Left ventricle myocardium superior (tissue), 1 donor: ENCODE results near the gene DNM1L. TPM values are rescaled to one million over a fixed set of nuclear protein-coding genes. Genes with fewer than 3 reads are reported as not detected.

ENCODE experiments used
- ATAC-seq: fragments of 200-7000 bp; cut with Tn5 transposase; one replicate; pipeline ENCODE4 v1.9.1; 2020; ENCODE audit warnings: mild to moderate bottlenecking, moderate library complexity
- DNase-seq: peaks from one replicate; pipeline ENCODE4 v3.0.0-alpha.2; 2020
- intact Hi-C: fragments of 100-400 bp; cut with micrococcal nuclease; formaldehyde crosslinking; loops from one replicate; pipeline ENCODE4 v1.11.0; 2022
- long read RNA-seq: library from polyadenylated mRNA; unstranded; transcript quantifications from one replicate; pipeline ENCODE4 v2.0.0, GENCODE V29; 2021
- total RNA-seq: library from RNA; stranded (reverse); fragmentation: NEBNext Ultra II Directional; extraction: Animal tissue kit (Norgen Biotek cat#: 25700); gene quantifications from one replicate; pipeline ENCODE4 v1.2.1, GENCODE V29; 2021
- donor health status: DM: no; HTN: yes; CAD: no; lungs with severe emphysema.

Gene DNM1L
- 53.7 TPM for total RNA-seq
- long read RNA-seq, full-length matches to known transcripts: 66 of 78 reads
- long read RNA-seq, partial matches to known transcripts: 7 of 78 reads
- long read RNA-seq, other reads (novel, unspliced or antisense): 5 of 78 reads

DNA sequence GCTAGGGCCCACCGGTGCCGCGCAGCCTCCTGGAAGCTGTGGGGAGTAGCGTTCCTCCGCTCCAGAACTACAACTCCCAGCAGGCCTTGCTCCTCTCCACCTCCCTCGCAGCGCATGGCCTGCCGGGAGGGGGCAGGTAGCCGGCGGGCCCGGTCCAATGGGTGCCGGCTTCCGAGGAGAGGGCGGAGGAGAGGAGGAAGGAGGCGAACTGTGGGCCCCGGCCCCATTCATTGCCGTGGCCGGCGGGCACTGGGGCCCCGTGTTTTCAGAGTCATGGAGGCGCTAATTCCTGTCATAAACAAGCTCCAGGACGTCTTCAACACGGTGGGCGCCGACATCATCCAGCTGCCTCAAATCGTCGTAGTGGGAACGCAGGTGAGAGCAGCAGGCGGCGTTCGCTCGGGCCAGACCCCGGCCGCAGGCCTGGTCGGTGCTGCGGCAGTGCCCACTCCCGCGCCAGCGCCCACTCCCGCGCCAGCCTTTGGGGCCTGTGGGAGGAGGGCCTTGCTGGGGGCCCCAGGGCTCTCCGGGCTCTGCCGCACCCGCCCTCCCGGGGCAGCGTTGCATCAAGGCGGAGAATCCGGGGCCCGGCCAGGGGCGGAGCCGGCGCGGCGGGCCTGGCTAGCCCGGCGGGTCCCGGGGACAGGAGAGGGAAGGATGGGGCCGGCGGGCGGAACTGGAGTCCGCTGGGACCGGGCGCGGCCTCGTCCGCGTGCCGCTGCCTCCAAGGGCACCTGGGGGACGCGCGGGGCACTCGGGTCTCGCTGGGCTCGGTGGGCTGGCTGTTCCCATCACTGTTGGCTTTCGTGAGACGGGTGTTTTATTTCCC, at the start of gene DNM1L:
Gene DNM1L (plus strand): TSS at position 211 of the 829 bp plus-strand sequence. CDS start 63 bp downstream, at position 274.
- DNase-seq: peak; percentile 95
- ATAC-seq: peak; percentile 99
- intact Hi-C loops: no loop called here

DNA sequence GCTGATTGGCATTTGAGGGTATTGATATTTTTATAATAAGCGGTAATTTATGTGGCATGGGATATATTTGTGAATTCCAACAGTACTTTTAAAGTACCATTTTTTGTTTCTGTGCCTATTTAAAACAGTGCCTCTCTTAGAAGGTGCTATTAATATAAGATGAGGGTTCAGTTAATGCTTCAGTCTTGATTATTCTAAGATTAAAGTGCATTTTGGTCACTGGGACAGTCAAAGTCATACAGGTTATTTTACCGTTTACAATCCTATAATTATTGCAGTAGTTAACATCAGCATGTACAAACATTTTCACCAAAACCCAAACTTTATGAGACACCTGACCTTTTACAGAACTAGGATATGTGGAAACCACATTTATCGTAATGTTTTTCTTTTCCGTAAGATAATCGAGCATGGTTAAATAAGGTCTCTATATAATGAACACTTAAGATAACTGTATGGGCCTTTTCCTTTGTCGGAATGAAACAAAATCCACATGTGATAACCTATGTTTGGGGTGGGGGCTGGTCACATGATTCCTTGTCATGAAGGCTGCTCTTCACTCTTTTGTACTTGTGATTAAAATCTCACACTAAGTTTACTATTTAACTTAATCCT, 37.7 kb upstream of the DNM1L start:
- no peak for ATAC-seq
- intact Hi-C loops: no loop called here
- DNase-seq: no peak

DNA sequence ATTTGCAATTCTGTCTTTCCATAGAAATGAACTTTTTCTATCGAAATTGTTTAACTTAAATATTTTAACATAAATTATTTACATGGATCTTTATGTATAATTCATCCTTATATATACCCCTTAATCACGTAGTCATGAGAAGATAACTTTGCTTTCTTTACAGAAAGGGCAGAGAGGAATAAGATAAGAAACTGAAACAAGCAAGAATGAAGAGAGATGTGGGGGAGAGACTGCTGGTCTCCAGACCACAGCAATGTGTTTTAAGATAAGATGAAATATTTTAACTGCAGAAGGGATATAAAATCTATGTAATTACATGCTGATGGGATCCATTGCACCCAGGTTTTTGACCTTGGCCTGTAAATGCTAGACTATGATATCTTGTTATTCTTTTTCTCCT, 34.7 kb upstream of the DNM1L start:
- intact Hi-C loops: no loop called here
- ATAC-seq (no peak), DNase-seq (no peak)

DNA sequence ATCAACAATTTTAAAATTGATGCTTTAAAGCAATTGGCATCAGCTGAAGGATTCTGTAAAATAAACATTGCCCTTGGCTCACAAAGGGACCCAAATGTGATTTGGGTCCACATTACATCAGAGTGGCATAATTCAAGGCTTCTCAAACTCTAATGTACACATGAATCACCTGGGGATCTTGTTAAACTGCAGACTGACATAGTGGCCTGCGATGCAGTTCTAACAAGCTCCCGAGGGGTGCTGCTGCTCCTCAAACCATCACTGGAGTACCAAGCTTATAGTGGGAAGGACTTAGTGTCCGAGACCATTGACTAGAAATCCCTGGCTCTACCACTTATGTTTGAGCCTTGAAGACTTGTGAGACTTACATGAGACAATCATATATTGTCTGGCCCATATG, 31.8 kb upstream of the DNM1L start:
- intact Hi-C loops: no loop called here
- ATAC-seq: no peak
- DNase-seq: no peak

DNA sequence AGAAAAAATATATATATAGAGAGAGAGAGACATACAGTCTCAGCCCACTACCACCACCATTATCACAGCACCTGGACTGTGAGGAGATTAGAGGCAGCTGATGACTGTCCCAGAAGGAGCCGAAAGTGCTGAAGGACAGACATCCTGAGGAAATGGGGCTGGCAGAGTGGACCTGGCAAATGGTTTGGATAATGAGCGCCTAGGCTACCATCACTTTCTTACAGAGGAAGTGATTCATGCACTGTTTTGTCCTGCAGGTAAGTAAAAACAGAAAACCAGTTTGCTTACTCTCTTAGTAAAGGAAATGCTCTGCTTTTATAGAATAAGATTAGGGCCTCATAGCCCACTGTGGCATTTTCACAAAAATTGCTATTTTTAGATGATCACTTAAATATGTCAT, 28.6 kb upstream of the DNM1L start:
- no peak for ATAC-seq
- intact Hi-C loops: no loop called here
- no peak for DNase-seq

DNA sequence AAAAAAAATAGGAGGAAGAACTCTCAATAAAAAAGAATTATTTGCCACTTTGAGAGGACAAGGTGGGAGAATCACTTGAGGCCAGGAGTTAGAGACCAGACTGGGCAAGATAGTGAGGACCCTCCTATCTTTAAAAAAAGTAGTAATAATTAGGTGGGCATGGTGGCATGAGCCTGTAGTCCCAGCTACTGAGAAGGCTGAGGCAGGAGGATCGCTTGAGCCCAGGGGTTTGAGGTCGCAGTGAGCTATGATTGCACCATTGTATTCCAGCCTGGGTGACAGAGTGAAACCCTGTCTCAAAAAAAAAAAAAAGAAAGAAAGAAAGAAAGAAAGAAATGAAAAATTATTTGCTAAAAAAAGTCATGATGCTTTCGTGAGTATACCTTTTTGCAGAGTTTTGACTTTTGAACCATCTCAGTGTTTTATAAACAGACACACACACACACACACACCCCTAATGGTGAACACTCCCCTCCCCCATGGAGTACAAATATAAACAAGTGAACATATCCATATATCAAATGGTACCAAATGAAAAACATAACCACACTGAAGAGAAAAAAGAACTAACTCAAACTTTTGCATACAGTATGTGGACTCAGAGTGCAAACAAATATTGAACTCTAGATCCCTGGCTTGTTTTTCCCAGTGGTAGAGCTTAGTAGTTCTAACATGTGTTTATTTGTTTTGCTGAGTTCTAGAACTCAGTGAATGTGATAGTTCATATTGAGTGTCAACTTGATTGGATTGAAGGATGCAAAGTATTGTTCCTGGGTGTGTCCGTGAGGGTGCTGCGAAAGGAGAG, 27.7 kb upstream of the DNM1L start:
- intact Hi-C loops: no loop called here
- DNase-seq (no peak), ATAC-seq (no peak)

DNA sequence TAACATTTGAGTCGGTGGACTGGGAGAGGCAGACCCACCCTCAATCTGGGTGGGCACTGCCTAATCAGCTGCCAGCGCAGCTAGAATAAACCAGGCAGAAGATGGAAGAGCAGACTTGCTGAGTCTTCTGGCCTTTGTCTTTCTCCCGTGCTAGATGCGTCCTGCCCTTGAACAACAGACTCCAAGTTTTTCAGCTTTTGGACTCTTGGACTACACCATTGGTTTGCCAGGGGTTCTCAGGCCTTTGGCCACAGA, 27.2 kb upstream of the DNM1L start:
- ATAC-seq (no peak), DNase-seq (no peak)
- intact Hi-C loops: no loop called here

DNA sequence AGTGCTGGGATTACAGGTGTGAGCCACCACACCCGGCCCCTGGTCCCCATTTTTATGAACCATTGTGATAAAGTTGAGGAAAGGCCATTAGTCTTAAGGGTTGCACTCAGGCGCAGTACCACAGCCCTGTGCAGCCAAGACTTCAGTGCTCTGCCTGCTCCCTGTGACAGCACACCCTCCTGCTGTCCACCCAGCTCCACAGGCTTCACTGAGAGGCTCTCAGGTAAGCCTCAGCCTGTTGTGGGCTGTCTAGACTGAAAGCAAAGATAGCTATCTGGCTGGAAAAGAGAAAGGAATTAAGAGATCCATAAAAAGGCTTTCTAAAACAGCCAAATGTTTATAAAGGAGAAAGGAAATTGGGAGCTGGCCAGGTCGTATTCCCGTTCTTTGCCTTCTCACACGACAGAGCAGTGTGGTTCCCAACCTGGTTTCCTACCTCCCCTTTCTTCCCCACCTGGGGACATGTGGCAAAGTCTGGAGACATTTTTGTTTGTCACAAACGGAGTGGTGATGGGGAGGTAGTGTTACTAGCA, 19.1 kb upstream of the DNM1L start:
- DNase-seq (no peak), ATAC-seq (no peak)
- intact Hi-C loops: loop anchor here (5.0 kb wide), 1 partner anchor 298 kb away; no protein-coding TSS in a partner anchor

DNA sequence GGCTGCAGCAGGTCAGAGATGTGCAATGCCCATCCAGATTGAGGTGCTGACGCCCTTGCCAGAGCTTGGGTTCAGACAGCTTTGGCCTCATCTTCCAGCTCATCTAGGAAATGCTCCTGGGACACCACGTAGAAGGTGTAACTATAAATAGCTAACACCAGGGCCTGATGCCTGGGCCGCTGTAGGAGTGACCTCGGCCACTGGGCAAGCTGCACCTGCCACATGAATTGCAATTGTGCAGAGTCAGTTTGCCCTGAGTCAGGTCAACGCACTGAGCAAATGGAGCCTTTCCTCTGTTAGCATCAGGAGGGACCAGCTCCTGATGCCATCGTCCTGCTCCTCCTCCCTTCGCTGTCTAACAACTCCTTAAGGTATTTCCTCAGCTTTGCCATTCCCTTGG, 17.4 kb upstream of the DNM1L start:
- peak; percentile 50 for ATAC-seq
- intact Hi-C loops: no loop called here
- DNase-seq: peak; percentile 48

DNA sequence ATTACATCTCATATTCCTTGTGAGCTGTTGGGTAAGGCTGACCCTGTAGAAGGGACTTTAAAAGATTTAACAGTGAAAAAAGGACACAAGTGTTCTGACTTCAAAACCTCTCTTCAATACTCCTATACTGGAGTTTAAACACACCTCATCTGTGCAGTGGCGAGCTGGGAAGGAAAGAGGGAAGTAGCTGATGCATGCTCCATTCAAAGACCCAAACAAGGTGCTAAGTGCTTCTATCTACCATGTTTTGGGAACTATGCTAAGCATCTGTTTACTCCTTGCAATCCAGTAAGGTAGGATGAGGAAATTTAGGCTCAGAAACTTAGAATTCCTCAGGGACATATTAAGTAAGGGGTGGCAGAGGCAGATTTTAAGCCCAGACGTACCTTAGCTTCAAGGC, 16.4 kb upstream of the DNM1L start:
- ATAC-seq: no peak
- DNase-seq: no peak
- intact Hi-C loops: no loop called here

DNA sequence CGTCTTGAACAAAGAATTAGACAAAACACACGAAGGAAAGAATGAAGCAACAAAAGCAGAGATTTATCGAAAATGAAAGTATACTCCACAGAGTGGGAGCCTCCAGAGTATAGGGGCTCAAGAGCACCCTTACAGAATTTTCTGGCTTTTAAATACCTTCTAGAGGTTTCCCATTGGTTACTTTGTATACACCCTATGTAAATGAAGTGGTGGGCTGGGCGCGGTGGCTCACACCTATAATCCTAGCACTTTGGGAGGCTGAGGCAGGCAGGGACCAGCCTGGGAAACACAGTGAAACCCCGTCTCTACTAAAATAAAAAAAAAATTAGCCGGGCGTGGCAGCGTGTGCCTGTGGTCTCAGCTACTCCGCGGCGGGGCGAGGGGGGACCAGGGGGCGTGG, 13.1 kb upstream of the DNM1L start:
- DNase-seq: no peak
- intact Hi-C loops: no loop called here
- no peak for ATAC-seq

DNA sequence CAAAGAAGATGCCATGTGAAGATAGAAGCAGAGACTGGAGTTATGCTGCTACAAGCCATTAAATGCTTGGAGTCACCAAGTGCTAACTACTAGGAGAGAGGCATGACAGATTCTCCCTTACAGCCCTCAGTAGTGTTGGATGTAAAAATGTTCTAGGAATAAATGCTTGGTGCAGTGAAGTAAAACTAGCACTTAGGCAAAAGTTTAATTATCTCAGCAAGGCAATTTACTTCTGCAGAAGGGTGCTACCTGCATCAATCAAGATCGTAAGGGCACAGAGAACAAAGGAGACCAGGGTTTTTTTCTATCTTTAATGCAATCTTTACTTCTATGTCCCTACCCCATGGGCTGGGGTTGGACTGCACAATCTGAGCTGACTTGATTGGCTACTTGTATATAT, 9.5 kb upstream of the DNM1L start:
- no peak for ATAC-seq
- intact Hi-C loops: no loop called here
- no peak for DNase-seq

DNA sequence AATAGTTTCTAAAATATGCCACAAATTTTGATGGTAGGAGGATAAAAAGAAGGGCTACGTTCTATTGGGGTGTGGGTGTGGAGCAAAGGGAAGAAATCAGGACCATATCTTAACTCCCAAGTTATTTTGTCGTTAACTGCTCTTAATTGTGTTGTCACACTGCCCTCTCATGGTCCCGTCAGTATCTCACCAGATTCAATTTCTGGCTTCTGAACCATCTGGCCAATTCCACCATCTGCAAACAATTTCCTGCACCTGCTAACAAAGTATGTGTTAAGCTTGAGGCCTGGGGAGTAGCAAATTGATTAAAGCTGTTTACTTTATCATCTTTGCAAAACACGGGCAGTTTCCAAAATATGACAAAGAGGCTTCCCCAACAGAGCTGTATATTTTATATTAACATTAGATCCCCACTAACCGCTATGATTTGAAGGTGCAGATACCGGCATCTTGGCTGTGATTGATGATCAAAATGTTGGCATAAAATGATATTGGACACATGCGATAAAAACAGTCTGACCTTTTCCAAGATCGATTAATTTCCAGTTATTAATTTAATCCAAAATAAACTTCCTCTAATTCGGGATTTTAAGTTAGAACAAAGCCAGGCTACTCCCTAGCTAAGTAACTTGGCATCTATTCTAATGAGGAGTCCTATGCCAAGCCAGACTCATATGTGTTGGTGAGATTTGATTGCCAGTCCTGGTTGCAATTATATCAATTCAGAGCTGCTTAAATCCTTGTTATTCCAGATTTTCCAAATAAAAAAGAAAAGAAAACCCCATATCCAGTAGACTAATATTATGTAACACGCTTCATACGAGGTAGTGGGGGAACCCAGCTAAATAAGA, 6.9 kb upstream of the DNM1L start:
- DNase-seq (no peak), ATAC-seq (peak; percentile 90)
- intact Hi-C loops: loop anchor here (5.0 kb wide), 1 partner anchor 305 kb away; no protein-coding TSS in a partner anchor

DNA sequence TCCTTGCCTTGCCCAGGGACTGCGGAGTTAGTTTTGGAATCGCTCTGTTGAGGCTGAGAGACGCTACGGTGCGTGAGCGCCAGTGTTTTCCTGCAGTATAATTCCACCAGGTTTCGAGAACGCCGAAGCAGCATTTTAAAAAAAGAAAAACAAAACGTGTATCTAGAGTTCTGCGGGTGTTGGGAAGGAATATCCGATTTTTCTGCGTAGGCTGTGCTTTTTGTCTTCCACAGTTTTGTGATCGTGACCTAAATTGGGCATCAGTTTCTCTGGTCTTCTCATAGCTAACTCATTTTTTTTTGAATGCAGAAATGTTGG, 778 bp downstream of the DNM1L start:
- no peak for DNase-seq
- intact Hi-C loops: no loop called here
- no peak for ATAC-seq

DNA sequence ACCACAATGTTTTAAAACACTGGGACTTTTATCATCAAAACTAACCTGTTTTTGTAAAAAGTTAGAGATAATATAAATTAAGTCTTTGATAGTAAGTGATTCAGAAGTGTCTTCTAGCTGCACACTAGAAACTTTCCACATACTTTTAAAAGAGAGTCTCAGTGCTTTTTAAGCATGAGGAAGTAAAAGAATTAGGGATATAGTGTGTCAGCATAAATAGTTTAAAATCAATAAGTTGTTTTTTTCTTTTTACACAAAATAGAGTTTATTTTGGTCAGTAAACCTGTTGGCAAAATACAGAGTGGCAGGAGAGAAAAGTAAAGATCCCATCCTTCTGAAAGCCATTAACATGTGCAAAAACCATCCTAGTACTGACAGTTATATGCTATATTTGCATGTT, 1.7 kb downstream of the DNM1L start:
- ATAC-seq: no peak
- no peak for DNase-seq
- intact Hi-C loops: no loop called here

DNA sequence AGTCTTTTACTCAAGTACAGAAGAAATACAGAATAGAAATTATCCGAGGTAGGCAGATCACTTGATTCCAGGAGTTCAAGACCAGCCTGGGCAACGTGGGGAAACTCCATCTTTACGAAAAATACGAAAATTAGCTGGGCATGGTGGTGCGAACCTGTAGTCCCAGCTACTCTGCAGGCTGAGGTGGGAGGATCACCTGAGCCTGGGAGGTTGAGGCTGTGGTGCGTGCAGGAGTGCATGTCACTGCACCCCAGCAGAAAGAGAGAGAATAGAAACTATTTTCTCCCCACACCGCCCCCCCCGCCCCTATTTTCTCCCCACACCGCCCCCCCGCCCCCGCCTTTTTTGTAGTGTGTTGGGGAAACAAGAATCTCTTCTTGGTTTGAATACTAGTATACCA, 2.2 kb downstream of the DNM1L start:
- intact Hi-C loops: no loop called here
- no peak for ATAC-seq
- no peak for DNase-seq

DNA sequence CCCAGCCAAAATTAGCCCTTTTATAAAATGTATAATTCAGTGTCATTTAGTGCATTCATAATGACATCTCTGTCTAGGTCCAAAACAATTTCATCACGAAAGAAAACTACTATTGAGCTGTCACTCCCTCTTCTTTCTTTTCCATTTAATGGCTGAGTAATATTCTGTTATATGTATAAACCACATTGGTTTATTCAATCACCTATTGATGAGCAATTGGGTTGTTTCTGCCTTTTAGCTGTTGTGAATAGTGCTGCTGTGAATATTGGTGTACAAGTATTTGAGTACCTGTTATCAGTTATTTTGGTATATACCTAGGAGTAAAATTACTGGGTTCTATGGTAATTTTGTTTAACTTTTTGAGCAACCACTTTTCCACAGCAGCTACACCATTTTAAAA, 7.2 kb downstream of the DNM1L start:
- DNase-seq (no peak), ATAC-seq (no peak)
- intact Hi-C loops: no loop called here

DNA sequence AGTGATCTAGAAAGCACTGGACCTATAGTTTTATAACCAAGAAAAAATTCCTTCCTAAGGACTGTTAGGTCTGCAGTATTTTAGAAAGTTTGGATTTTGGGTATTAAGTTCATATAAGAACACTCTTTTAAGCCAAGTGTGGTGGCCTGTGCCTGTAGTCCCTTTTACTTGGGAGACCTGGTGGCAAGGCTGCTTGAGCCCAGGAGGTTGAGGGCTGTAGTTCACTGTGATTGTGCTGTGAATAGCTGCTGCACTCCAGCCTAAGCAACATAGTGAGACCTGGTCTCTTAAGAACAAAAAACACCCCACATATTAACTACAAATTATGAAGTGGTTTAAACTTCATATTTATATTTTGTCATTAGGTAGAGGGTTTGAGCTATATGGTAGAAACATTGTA, 9.7 kb downstream of the DNM1L start:
- intact Hi-C loops: no loop called here
- DNase-seq: no peak
- ATAC-seq: no peak

DNA sequence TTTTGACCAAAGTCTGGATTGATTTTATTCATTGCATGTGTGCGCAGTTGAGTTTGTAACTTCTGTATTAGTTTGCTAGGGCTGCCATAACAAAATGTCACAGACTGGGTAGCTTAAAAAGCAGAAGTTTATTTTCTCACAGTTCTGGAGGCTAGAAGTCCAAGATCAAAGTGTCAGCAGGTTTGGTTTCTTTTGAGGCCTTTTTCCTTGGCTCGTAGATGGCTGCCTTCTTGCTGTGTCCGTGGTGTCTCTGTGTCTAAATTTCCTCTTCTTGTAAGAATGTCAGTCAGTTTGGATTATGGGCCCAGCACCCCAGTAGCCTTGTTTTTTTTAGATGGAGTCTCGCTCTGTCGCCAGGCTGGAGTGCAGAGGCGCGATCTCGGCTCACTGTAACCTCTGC, 11.8 kb downstream of the DNM1L start:
- no peak for ATAC-seq
- DNase-seq: no peak
- intact Hi-C loops: no loop called here
